Activated naive CD4-positive, alpha-beta T cell treated with Interleukin-2 at 50 U/mL for 16 hours (primary cell): ENCODE data around the gene MTERF4.

Experiments
- DNase-seq: peaks from one replicate; pipeline ENCODE4 v3.0.0-alpha.2; 2020

Gene MTERF4

GRCh38 chr2:241048149-241048948 is 53.7 kb downstream of the MTERF4 start:
- no peak for DNase-seq

GRCh38 chr2:241047253-241048010 is 54.7 kb downstream of the MTERF4 start:
- DNase-seq = no peak
